Upper lobe of left lung (tissue), 4 donors: ENCODE results near the gene TOMM20L.

Source experiments
- POLR2A ChIP-seq, 4 donors: fragments of 450-650 bp; IDR thresholded peaks; one replicate each; pipeline ENCODE4 v1.5.1; 2016 to 2017; ENCODE audit warnings: antibody characterized with exemption in 4 of 4, mild to moderate bottlenecking in 2 of 4
- TF ChIP-seq, protein P1 (sequence below), 6 experiments: fragments of 450-650 bp in 4 of 6; fragments of 200-600 bp in 2 of 6; sonication (generic) in 2 of 6; IDR thresholded peaks; one replicate each; pipeline ENCODE4 v1.5.1; 2016 to 2019; ENCODE audit warnings: antibody characterized with exemption in 6 of 6

GRCh38 chr14:58430156-58430555 lies 34.4 kb downstream of the TOMM20L start:
- TF ChIP-seq, protein P1, sequence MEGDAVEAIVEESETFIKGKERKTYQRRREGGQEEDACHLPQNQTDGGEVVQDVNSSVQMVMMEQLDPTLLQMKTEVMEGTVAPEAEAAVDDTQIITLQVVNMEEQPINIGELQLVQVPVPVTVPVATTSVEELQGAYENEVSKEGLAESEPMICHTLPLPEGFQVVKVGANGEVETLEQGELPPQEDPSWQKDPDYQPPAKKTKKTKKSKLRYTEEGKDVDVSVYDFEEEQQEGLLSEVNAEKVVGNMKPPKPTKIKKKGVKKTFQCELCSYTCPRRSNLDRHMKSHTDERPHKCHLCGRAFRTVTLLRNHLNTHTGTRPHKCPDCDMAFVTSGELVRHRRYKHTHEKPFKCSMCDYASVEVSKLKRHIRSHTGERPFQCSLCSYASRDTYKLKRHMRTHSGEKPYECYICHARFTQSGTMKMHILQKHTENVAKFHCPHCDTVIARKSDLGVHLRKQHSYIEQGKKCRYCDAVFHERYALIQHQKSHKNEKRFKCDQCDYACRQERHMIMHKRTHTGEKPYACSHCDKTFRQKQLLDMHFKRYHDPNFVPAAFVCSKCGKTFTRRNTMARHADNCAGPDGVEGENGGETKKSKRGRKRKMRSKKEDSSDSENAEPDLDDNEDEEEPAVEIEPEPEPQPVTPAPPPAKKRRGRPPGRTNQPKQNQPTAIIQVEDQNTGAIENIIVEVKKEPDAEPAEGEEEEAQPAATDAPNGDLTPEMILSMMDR (IDR thresholded peaks at IDR 0.05) = no peak
- no peak for TF ChIP-seq POLR2A (IDR thresholded peaks at IDR 0.05)
